Neural progenitor cell (in vitro differentiated cells): ENCODE results near the gene JMJD7. TPM values are rescaled to one million over a fixed set of nuclear protein-coding genes. Genes with fewer than 3 reads are reported as not detected.

ENCODE experiments used
- DNase-seq: peaks from one replicate; pipeline ENCODE4 v3.0.0-alpha.2; 2016; ENCODE audit warnings: low spot score
- H2AFZ ChIP-seq: fragments of 200-600 bp; sonication (generic); replicated peaks from 2 replicates; pipeline ENCODE4 v1.6.1; 2016; ENCODE audit warnings: antibody characterized with exemption
- H3F3A ChIP-seq: fragments of 200-600 bp; sonication (generic); 2 replicates; pipeline ENCODE4 v1.6.1; 2016; ENCODE audit warnings: antibody characterized with exemption, low read depth
- H3K27ac ChIP-seq: fragments of 200-600 bp; sonication (generic); 2 replicates; pipeline ENCODE4 v1.5.1; 2016; ENCODE audit warnings: mild to moderate bottlenecking
- H3K27me3 ChIP-seq: fragments of 200-600 bp; sonication (generic); 2 replicates; pipeline ENCODE4 v1.6.1; 2016; ENCODE audit warnings: mild to moderate bottlenecking, moderate library complexity
- H3K36me3 ChIP-seq: fragments of 200-600 bp; sonication (generic); 2 replicates; pipeline ENCODE4 v1.5.1; 2016
- H3K4me1 ChIP-seq: fragments of 200-600 bp; sonication (generic); 2 replicates; pipeline ENCODE4 v1.6.1; 2016; ENCODE audit warnings: mixed run types
- H3K4me2 ChIP-seq: fragments of 200-600 bp; sonication (generic); 2 replicates; pipeline ENCODE4 v1.6.1; 2016
- H3K4me3 ChIP-seq: fragments of 200-600 bp; sonication (generic); 2 replicates; pipeline ENCODE4 v1.5.1; 2016
- H3K79me2 ChIP-seq: fragments of 200-600 bp; sonication (generic); 2 replicates; pipeline ENCODE4 v1.6.1; 2016; ENCODE audit warnings: low read depth
- H3K9ac ChIP-seq: fragments of 200-600 bp; sonication (generic); 2 replicates; pipeline ENCODE4 v1.6.1; 2016
- H3K9me3 ChIP-seq: fragments of 200-600 bp; sonication (generic); 2 replicates; pipeline ENCODE4 v1.5.1; 2016; ENCODE audit warnings: low read depth
- H4K20me1 ChIP-seq: fragments of 200-600 bp; sonication (generic); 2 replicates; pipeline ENCODE4 v1.6.1; 2016; ENCODE audit warnings: low read depth
- H3K27ac Mint-ChIP-seq: 3 replicates; pipeline ENCODE4 v1.8.0; 2021; ENCODE audit warnings: mixed read lengths
- H3K27me3 Mint-ChIP-seq: 2 replicates; pipeline ENCODE4 v1.8.0; 2022; ENCODE audit warnings: low read depth, mild to moderate bottlenecking, inconsistent platforms, moderate library complexity, mixed read lengths; ENCODE audit not compliant: insufficient read depth
- H3K36me3 Mint-ChIP-seq: 3 replicates; pipeline ENCODE4 v1.8.0; 2021; ENCODE audit warnings: mixed read lengths
- H3K4me1 Mint-ChIP-seq: 3 replicates; pipeline ENCODE4 v1.8.0; 2021; ENCODE audit warnings: mixed read lengths
- H3K4me3 Mint-ChIP-seq: 3 replicates; pipeline ENCODE4 v1.8.0; 2021; ENCODE audit warnings: mild to moderate bottlenecking, moderate library complexity, mixed read lengths
- H3K9me3 Mint-ChIP-seq: 3 replicates; pipeline ENCODE4 v1.8.0; 2020; ENCODE audit warnings: mixed read lengths
- CTCF ChIP-seq: fragments of 200-600 bp; sonication (generic); IDR thresholded peaks from 2 replicates; pipeline ENCODE4 v1.5.1; 2017; ENCODE audit warnings: antibody characterized with exemption, mild to moderate bottlenecking
- EZH2 ChIP-seq: fragments of 200-600 bp; sonication (generic); IDR thresholded peaks from 2 replicates; pipeline ENCODE4 v1.6.1; 2017; ENCODE audit warnings: antibody characterized with exemption, mild to moderate bottlenecking, moderate library complexity
- EZH2phosphoT487 ChIP-seq: fragments of 200-600 bp; sonication (generic); IDR thresholded peaks from 2 replicates; pipeline ENCODE4 v1.6.1; 2017; ENCODE audit warnings: antibody characterized with exemption
- total RNA-seq: library from RNA; depleted of rRNA; stranded (reverse); fragments of >200 nt; gene quantifications from 2 replicates; pipeline ENCODE4 v1.2.3, GENCODE V29; 2015; ENCODE audit warnings: low replicate concordance

Gene JMJD7
- total RNA-seq, 1 donor from 2014 or later, result 13.4 TPM

- Histone ChIP-seq H3K4me3 (no peak overlapping the region), H3K9ac (no peak overlapping the region), H2AFZ (no peak overlapping the region), H3K27ac (no peak overlapping the region), H3K36me3 (no peaks in the 10 kb centered on the region), H3K4me1 (no peaks in the 10 kb centered on the region), H3K9me3 (no peaks in the 10 kb centered on the region), H3K27me3 (no peaks in the 10 kb centered on the region), H3K4me2 (no peak overlapping the region), H3K79me2 (no peaks in the 10 kb centered on the region), H4K20me1 (peaks cover 15% of the 10 kb centered on the region), H3F3A (no peaks in the 10 kb centered on the region)
- Mint-ChIP-seq H3K9me3 (no peaks in the 10 kb centered on the region), H3K36me3 (peaks cover 8% of the 10 kb centered on the region), H3K27ac (no peak overlapping the region), H3K4me1 (peaks cover 17% of the 10 kb centered on the region), H3K27me3 (peaks cover 4% of the 10 kb centered on the region), H3K4me3 (no peak overlapping the region)
- TF ChIP-seq EZH2phosphoT487, result no peak
- no peak for DNase-seq
These were observed 30.5 kb upstream of the JMJD7 start for GRCh38 chr15:41797201-41797944.

GRCh38 chr15:41798607-41799487 is 29.0 kb upstream of the JMJD7 start:
- Mint-ChIP-seq H3K27ac (no peak overlapping the region), H3K36me3 (peaks cover 11% of the 10 kb centered on the region), H3K4me3 (no peak overlapping the region), H3K4me1 (peaks cover 17% of the 10 kb centered on the region), H3K9me3 (no peaks in the 10 kb centered on the region), H3K27me3 (peaks cover 7% of the 10 kb centered on the region)
- H3K4me1 ChIP-seq, result no peaks in the 10 kb centered on the region
- no peaks in the 10 kb centered on the region for H3K27me3 ChIP-seq
- no peaks in the 10 kb centered on the region for H3F3A ChIP-seq
- no peak overlapping the region for H3K4me2 ChIP-seq
- no peak overlapping the region for H3K4me3 ChIP-seq
- H4K20me1 ChIP-seq, result peaks cover 15% of the 10 kb centered on the region
- no peak overlapping the region for H3K9ac ChIP-seq
- H3K27ac ChIP-seq, result no peak overlapping the region
- H3K79me2 ChIP-seq, result no peaks in the 10 kb centered on the region
- TF ChIP-seq CTCF, result no peak
- TF ChIP-seq EZH2, result no peak
- no peak for TF ChIP-seq EZH2phosphoT487
- no peak for DNase-seq
- no peak overlapping the region for H2AFZ ChIP-seq
- no peaks in the 10 kb centered on the region for H3K9me3 ChIP-seq
- no peaks in the 10 kb centered on the region for H3K36me3 ChIP-seq

- TF ChIP-seq EZH2 (no peak), EZH2phosphoT487 (no peak), CTCF (no peak)
- no peak overlapping the region for H3K4me3 Mint-ChIP-seq
These were observed 28.4 kb upstream of the JMJD7 start for GRCh38 chr15:41799488-41799805.

GRCh38 chr15:41801185-41801584 is 26.7 kb upstream of the JMJD7 start:
- no peak overlapping the region for H3K4me3 ChIP-seq
- no peak overlapping the region for H3K4me2 ChIP-seq
- H3K9ac ChIP-seq, result no peak overlapping the region
- H3K27ac ChIP-seq, result no peak overlapping the region
- Mint-ChIP-seq H3K4me1 (peaks cover 20% of the 10 kb centered on the region), H3K27ac (no peak overlapping the region), H3K9me3 (no peaks in the 10 kb centered on the region), H3K27me3 (peaks cover 7% of the 10 kb centered on the region), H3K36me3 (peaks cover 11% of the 10 kb centered on the region), H3K4me3 (no peak overlapping the region)
- TF ChIP-seq EZH2phosphoT487 (no peak), EZH2 (no peak), CTCF (no peak)
- no peaks in the 10 kb centered on the region for H3F3A ChIP-seq
- no peaks in the 10 kb centered on the region for H3K79me2 ChIP-seq
- no peak overlapping the region for H2AFZ ChIP-seq
- no peaks in the 10 kb centered on the region for H3K4me1 ChIP-seq
- peaks cover 11% of the 10 kb centered on the region for H4K20me1 ChIP-seq
- no peaks in the 10 kb centered on the region for H3K9me3 ChIP-seq
- no peaks in the 10 kb centered on the region for H3K27me3 ChIP-seq
- no peaks in the 10 kb centered on the region for H3K36me3 ChIP-seq
- no peak for DNase-seq

More at GRCh38 chr15:41799488-41799805, 28.4 kb upstream of the JMJD7 start:
- no peaks in the 10 kb centered on the region for H3K9me3 ChIP-seq
- no peak overlapping the region for H3K27ac Mint-ChIP-seq
- H3K79me2 ChIP-seq, result no peaks in the 10 kb centered on the region
- no peaks in the 10 kb centered on the region for H3K27me3 ChIP-seq
- H3K4me1 ChIP-seq, result no peaks in the 10 kb centered on the region
- H3K4me1 Mint-ChIP-seq, result peaks cover 19% of the 10 kb centered on the region
- peaks cover 11% of the 10 kb centered on the region for H3K36me3 Mint-ChIP-seq
- no peaks in the 10 kb centered on the region for H3F3A ChIP-seq
- DNase-seq, result no peak
- no peak overlapping the region for H2AFZ ChIP-seq
- no peak overlapping the region for H3K9ac ChIP-seq
- no peak overlapping the region for H3K4me2 ChIP-seq
- peaks cover 7% of the 10 kb centered on the region for H3K27me3 Mint-ChIP-seq
- H3K9me3 Mint-ChIP-seq, result no peaks in the 10 kb centered on the region
- H3K4me3 ChIP-seq, result no peak overlapping the region
- no peaks in the 10 kb centered on the region for H3K36me3 ChIP-seq
- H4K20me1 ChIP-seq, result peaks cover 15% of the 10 kb centered on the region
- no peak overlapping the region for H3K27ac ChIP-seq
